Aorta (tissue), 5 donors: ENCODE data around the gene PRKCB. TPM values are rescaled to one million over a fixed set of nuclear protein-coding genes. Genes with fewer than 3 reads are reported as not detected.
"Not testable (repeated sequence)": the region's sequence is repeated elsewhere in the genome, so short reads cannot be mapped to it uniquely, and the experiment has no call there.

Experiments
- ATAC-seq: fragments of 200-7000 bp; cut with Tn5 transposase; one replicate; pipeline ENCODE4 v1.9.1; 2022; ENCODE audit warnings: moderate library complexity; ENCODE audit not compliant: low FRiP score
- DNase-seq, 2 donors: peaks; one replicate each; pipeline ENCODE4 v3.0.0-alpha.2; 2020
- H3K27ac ChIP-seq, 2 donors: one replicate each; pipeline ENCODE4 v1.5.1; 2013; ENCODE audit warnings: low read length in 2 of 2, mild to moderate bottlenecking in 2 of 2, moderate library complexity in 2 of 2, control low read depth in 1 of 2, inconsistent platforms in 1 of 2, low read depth in 1 of 2
- H3K27me3 ChIP-seq, 2 donors: one replicate each; pipeline ENCODE4 v1.6.1; 2013; ENCODE audit warnings: control low read depth in 1 of 2, low read length in 1 of 2, mild to moderate bottlenecking in 1 of 2, moderate library complexity in 1 of 2; ENCODE audit not compliant: insufficient read depth in 2 of 2, control insufficient read depth in 1 of 2
- H3K36me3 ChIP-seq, 2 donors: one replicate each; pipeline ENCODE4 v1.6.1; 2013; ENCODE audit warnings: control low read depth in 1 of 2, low read length in 1 of 2, mild to moderate bottlenecking in 1 of 2; ENCODE audit not compliant: insufficient read depth in 2 of 2, control insufficient read depth in 1 of 2
- H3K4me1 ChIP-seq, 2 donors: one replicate each; pipeline ENCODE4 v1.6.1; 2013; ENCODE audit warnings: low read length in 2 of 2, control low read depth in 1 of 2, mild to moderate bottlenecking in 1 of 2, moderate library complexity in 1 of 2; ENCODE audit not compliant: insufficient read depth in 2 of 2, control insufficient read depth in 1 of 2
- H3K4me3 ChIP-seq, 2 donors: one replicate each; pipeline ENCODE4 v1.5.1; 2013; ENCODE audit warnings: low read length in 2 of 2, control low read depth in 1 of 2, mild to moderate bottlenecking in 1 of 2
- H3K9me3 ChIP-seq: one replicate; pipeline ENCODE4 v1.6.1; 2013; ENCODE audit warnings: mild to moderate bottlenecking, low read length; ENCODE audit not compliant: control insufficient read depth
- WGBS, 2 donors: extraction: QIAGEN DNeasy Blood & Tissue Kit; methylation state at CpG; one replicate each; pipeline ENCODE4 v1.1.7; 2013; 5-methylcytosine and 5-hydroxymethylcytosine counted together
- intact Hi-C, 2 donors: fragments of 100-400 bp; cut with DNase I; formaldehyde crosslinking; loops; one replicate each; pipeline versions ENCODE4 v1.14.2 to v1.15.0; 2022
- polyA plus RNA-seq, 2 donors: library from polyadenylated mRNA; stranded (reverse); fragments of 200-250 nt; gene quantifications; one replicate each; pipeline ENCODE4 v1.2.3, GENCODE V29; 2013
- total RNA-seq, 2 donors: library from RNA; stranded (reverse); fragmentation: NEBNext Ultra II Directional; extraction: Animal tissue kit (Norgen Biotek cat#: 25700); gene quantifications; one replicate each; pipeline ENCODE4 v1.2.1, GENCODE V29; 2021
- donor health status: healthy with polysubstance abuse.
- donor health status: Bipolar disorder and iron deficiency.
- donor health status: DM: no; HTN: no; CAD: no.
- donor health status: DM: no; HTN: no; CAD: no.
- donor health status: DM: yes; HTN: yes; CAD: no.

Gene PRKCB
- total and polyA plus RNA-seq, 4 donors: 0.28 to 16.7 (median 5.4) TPM

GRCh38 chr16:24022797-24023196, 187.0 kb downstream of the PRKCB start:
- ATAC-seq (no peak), DNase-seq (no peak)
- no peak overlapping the region for H3K27ac ChIP-seq
- intact Hi-C loops: no loop called here
- no peaks in the 10 kb centered on the region for H3K9me3 ChIP-seq
- no peaks in the 10 kb centered on the region for H3K36me3 ChIP-seq
- no peaks in the 10 kb centered on the region for H3K4me1 ChIP-seq
- H3K4me3 ChIP-seq: no peak overlapping the region
- WGBS, 2 donors: 73 to 87% methylated on average over 3 of the region's 3 CpGs
- H3K27me3 ChIP-seq: no peaks in the 10 kb centered on the region

- no peak for ATAC-seq
These were observed 187.8 kb downstream of the PRKCB start for GRCh38 chr16:24023621-24024020.

GRCh38 chr16:24024971-24025370, 189.2 kb downstream of the PRKCB start:
- ATAC-seq (no peak), DNase-seq (no peak)
- no peak overlapping the region for H3K27ac ChIP-seq
- WGBS, 2 donors: 47 to 60% methylated on average over 7 of the region's 7 CpGs
- no peaks in the 10 kb centered on the region for H3K36me3 ChIP-seq
- no peaks in the 10 kb centered on the region for H3K27me3 ChIP-seq
- intact Hi-C loops: no loop called here
- no peaks in the 10 kb centered on the region for H3K9me3 ChIP-seq
- H3K4me3 ChIP-seq: no peak overlapping the region
- H3K4me1 ChIP-seq: no peaks in the 10 kb centered on the region

More at GRCh38 chr16:24023621-24024020, 187.8 kb downstream of the PRKCB start:
- no peak for DNase-seq
- no peak overlapping the region for H3K4me3 ChIP-seq
- no peaks in the 10 kb centered on the region for H3K36me3 ChIP-seq
- WGBS, 2 donors: 63 to 75% methylated on average over 6 of the region's 6 CpGs
- H3K9me3 ChIP-seq: no peaks in the 10 kb centered on the region
- H3K27me3 ChIP-seq: no peaks in the 10 kb centered on the region
- no peaks in the 10 kb centered on the region for H3K4me1 ChIP-seq
- H3K27ac ChIP-seq: no peak overlapping the region
- intact Hi-C loops: no loop called here

- ATAC-seq (no peak), DNase-seq (no peak)
- no peak overlapping the region for H3K4me3 ChIP-seq
- intact Hi-C loops: no loop called here
- no peak overlapping the region for H3K27ac ChIP-seq
- H3K4me1 ChIP-seq: no peaks in the 10 kb centered on the region
- no peaks in the 10 kb centered on the region for H3K9me3 ChIP-seq
- no peaks in the 10 kb centered on the region for H3K36me3 ChIP-seq
- WGBS, 2 donors: 51 to 57% methylated on average over 8 of the region's 8 CpGs
- H3K27me3 ChIP-seq: no peaks in the 10 kb centered on the region
These were observed 191.7 kb downstream of the PRKCB start for GRCh38 chr16:24027466-24027865.

- H3K9me3 ChIP-seq, H3K4me3 ChIP-seq, H3K36me3 ChIP-seq, ATAC-seq, DNase-seq, H3K27me3 ChIP-seq, H3K27ac ChIP-seq, H3K4me1 ChIP-seq: not testable (repeated sequence)
- WGBS, 2 donors: 80 to 83% methylated on average over 1 of the region's 1 CpG
- intact Hi-C loops: loop anchor here in 1 of 2 donors (10.0 kb wide), 1 partner anchor 295 kb away; no protein-coding TSS in a partner anchor
These were observed 194.1 kb downstream of the PRKCB start for GRCh38 chr16:24029841-24030240.

- Histone ChIP-seq H3K27ac (no peak overlapping the region), H3K27me3 (no peaks in the 10 kb centered on the region), H3K36me3 (no peaks in the 10 kb centered on the region), H3K4me3 (no peak overlapping the region), H3K9me3 (no peaks in the 10 kb centered on the region), H3K4me1 (no peaks in the 10 kb centered on the region)
- no peak for ATAC-seq
- intact Hi-C loops: loop anchor here (5.0 to 10.0 kb wide), 2 partner anchors 233 to 300 kb away; no protein-coding TSS in a partner anchor
- WGBS, 2 donors: 6 to 20% methylated on average over 15 to 17 of the region's 17 CpGs
- DNase-seq: no peak
These were observed 199.5 kb downstream of the PRKCB start for GRCh38 chr16:24035127-24035842.

GRCh38 chr16:24036038-24036543, 200.3 kb downstream of the PRKCB start:
- intact Hi-C loops: loop anchor here (5.0 to 10.0 kb wide), 2 partner anchors 234 to 301 kb away; no protein-coding TSS in a partner anchor
- Histone ChIP-seq H3K36me3 (no peaks in the 10 kb centered on the region), H3K9me3 (no peaks in the 10 kb centered on the region), H3K4me3 (no peak overlapping the region), H3K27ac (no peak overlapping the region), H3K27me3 (no peaks in the 10 kb centered on the region), H3K4me1 (no peaks in the 10 kb centered on the region)
- no peak for DNase-seq
- no peak for ATAC-seq
- WGBS, 2 donors: 33 to 38% methylated on average over 1 of the region's 1 CpG

- WGBS, 2 donors: 6% methylated on average over 8 of the region's 8 CpGs
- no peaks in the 10 kb centered on the region for H3K27me3 ChIP-seq
- H3K36me3 ChIP-seq: no peaks in the 10 kb centered on the region
- H3K27ac ChIP-seq: no peak overlapping the region
- ATAC-seq (no peak), DNase-seq (no peak)
- no peaks in the 10 kb centered on the region for H3K9me3 ChIP-seq
- intact Hi-C loops: loop anchor here (5.0 to 10.0 kb wide), 2 partner anchors 234 to 302 kb away; no protein-coding TSS in a partner anchor
- no peak overlapping the region for H3K4me3 ChIP-seq
- no peaks in the 10 kb centered on the region for H3K4me1 ChIP-seq
These were observed 200.8 kb downstream of the PRKCB start for GRCh38 chr16:24036614-24037013.

- intact Hi-C loops: loop anchor here (5.0 to 10.0 kb wide), 2 partner anchors 235 to 303 kb away; no protein-coding TSS in a partner anchor
- H3K36me3 ChIP-seq: no peaks in the 10 kb centered on the region
- H3K27ac ChIP-seq: no peak overlapping the region
- no peaks in the 10 kb centered on the region for H3K4me1 ChIP-seq
- WGBS, 2 donors: 61 to 75% methylated on average over 3 of the region's 3 CpGs
- no peak overlapping the region for H3K4me3 ChIP-seq
- ATAC-seq: no peak
- no peaks in the 10 kb centered on the region for H3K9me3 ChIP-seq
- DNase-seq: no peak
- no peaks in the 10 kb centered on the region for H3K27me3 ChIP-seq
These were observed 201.6 kb downstream of the PRKCB start for GRCh38 chr16:24037335-24037734.
